HepG2 (cell line): Measurements from ENCODE around the gene SSBP2. TPM values are rescaled to one million over a fixed set of nuclear protein-coding genes. Genes with fewer than 3 reads are reported as not detected.

ENCODE experiments used
- ATAC-seq: fragments of 200-7000 bp; cut with Tn5 transposase; 3 replicates; pipeline ENCODE4 v1.9.1; 2020; ENCODE audit warnings: mild to moderate bottlenecking, moderate library complexity
- BruUV-seq: library from RNA; stranded (reverse); fragments of 400-500 nt; replicated peaks from 2 replicates; lab custom pipeline; 2021; lab: Mats Ljungman, UMichigan
- CTCF ChIA-PET: fragments of 300-600 bp; formaldehyde crosslinking; extraction: SDS; loops from one replicate; lab custom pipeline; 2021; ENCODE audit warnings: low total read pairs, inconsistent platforms, low intra/inter-chr PET ratio; lab: Yijun Ruan, JAX
- POLR2A ChIA-PET: fragments of 350-600 bp; sonication (Branson Sonifier 250); formaldehyde crosslinking; loops from one replicate; lab custom pipeline; 2020; ENCODE audit warnings: antibody characterized with exemption, inconsistent platforms; lab: Yijun Ruan, JAX
- DNase-seq: peaks from one replicate; pipeline ENCODE4 v3.0.0-alpha.2; 2015; ENCODE audit warnings: low spot score
- FAIRE-seq: peaks from 3 replicates; lab custom pipeline; 2011; peaks lifted over from hg19 to GRCh38; lab: Jason Lieb, UNC
- H2AFZ ChIP-seq: one replicate; pipeline ENCODE4 v1.6.1; 2011; ENCODE audit warnings: low read length, inconsistent platforms
- H3K27ac ChIP-seq: fragments of 300-600 bp; 3 replicates; pipeline ENCODE4 v1.8.0; 2011; ENCODE audit warnings: mixed run types, mild to moderate bottlenecking, mixed read lengths, low read length, inconsistent platforms; ENCODE audit not compliant: insufficient read depth; ENCODE audit errors: extremely low read length
- H3K27me3 ChIP-seq, 2 experiments: fragments of 200-600 bp in 1 of 2; 2 replicates in 1 of 2; 3 replicates in 1 of 2; pipeline versions ENCODE4 v1.6.0 to v1.8.0; 2011; ENCODE audit warnings: low read length in 2 of 2, mild to moderate bottlenecking in 2 of 2, moderate library complexity in 2 of 2, inconsistent platforms in 1 of 2; ENCODE audit not compliant: insufficient read depth in 2 of 2, control insufficient read depth in 1 of 2
- H3K36me3 ChIP-seq, 2 experiments: fragments of 200-600 bp in 1 of 2; replicated peaks in 1 of 2; 2 replicates in 1 of 2; 3 replicates in 1 of 2; pipeline versions ENCODE4 v1.5.1 to v1.8.0; 2011; ENCODE audit warnings: low read length in 2 of 2, inconsistent platforms in 1 of 2; ENCODE audit not compliant: insufficient read depth in 2 of 2, control insufficient read depth in 1 of 2
- H3K4me1 ChIP-seq: 2 replicates; pipeline ENCODE4 v1.5.1; 2012; ENCODE audit warnings: low read length, inconsistent platforms; ENCODE audit not compliant: insufficient read depth
- H3K4me2 ChIP-seq: 2 replicates; pipeline ENCODE4 v1.6.0; 2011; ENCODE audit warnings: low read depth, low read length, inconsistent platforms
- H3K4me3 ChIP-seq, 3 experiments: fragments of 200-600 bp in 1 of 3; sonication (generic), shearing (Covaris generic) in 1 of 3; replicated peaks in 1 of 3; 2 replicates each; pipeline ENCODE4 v1.5.1; 2011 to 2016; ENCODE audit warnings: low read length in 3 of 3, inconsistent platforms in 2 of 3, low read depth in 2 of 3, mild to moderate bottlenecking in 2 of 3, control low read depth in 1 of 3, mixed read lengths in 1 of 3; ENCODE audit not compliant: insufficient read depth in 1 of 3
- H3K79me2 ChIP-seq: one replicate; pipeline ENCODE4 v1.6.1; 2011; ENCODE audit warnings: low read length, inconsistent platforms; ENCODE audit not compliant: insufficient read depth
- H3K9ac ChIP-seq: 2 replicates; pipeline ENCODE4 v1.6.0; 2011; ENCODE audit warnings: mild to moderate bottlenecking, low read depth, low read length, inconsistent platforms; ENCODE audit not compliant: insufficient read depth
- H3K9me3 ChIP-seq: 2 replicates; pipeline ENCODE4 v1.5.1; 2012; ENCODE audit warnings: mild to moderate bottlenecking, low read length
- H4K20me1 ChIP-seq: 2 replicates; pipeline ENCODE4 v1.6.0; 2011; ENCODE audit warnings: inconsistent platforms, mild to moderate bottlenecking, low read length, moderate library complexity; ENCODE audit not compliant: insufficient read depth
- HDAC6 ChIP-seq: fragments of 200-600 bp; sonication (generic); IDR thresholded peaks from 2 replicates; pipeline ENCODE4 v1.7.0; 2017; ENCODE audit warnings: mild to moderate bottlenecking, antibody characterized with exemption, low read length, low read depth
- MED13 ChIP-seq: sonication (generic); formaldehyde crosslinking; IDR thresholded peaks from 2 replicates; pipeline ENCODE4 v1.5.0; 2020; ENCODE audit warnings: missing genetic modification reagents
- MTERF4 ChIP-seq: sonication (generic); formaldehyde crosslinking; IDR thresholded peaks from 2 replicates; pipeline ENCODE4 v1.8.0; 2023; ENCODE audit warnings: mild to moderate bottlenecking, missing genetic modification reagents
- PRMT3 ChIP-seq: sonication (generic); formaldehyde crosslinking; IDR thresholded peaks from 2 replicates; pipeline ENCODE4 v1.8.1; 2022; ENCODE audit warnings: low read depth, mild to moderate bottlenecking, moderate library complexity, missing genetic modification reagents, borderline replicate concordance
- SP140L ChIP-seq: sonication (generic); formaldehyde crosslinking; IDR thresholded peaks from 2 replicates; pipeline ENCODE4 v1.4.0; 2020; ENCODE audit warnings: missing genetic modification reagents, borderline replicate concordance
- SRSF1 ChIP-seq: fragments of 200-400 bp; formaldehyde crosslinking; optimal IDR thresholded peaks from 2 replicates; pipeline ENCODE3; 2017; ENCODE audit warnings: mild to moderate bottlenecking, low read depth, low read length, moderate library complexity
- TRIM22 ChIP-seq: fragments of 450-650 bp; IDR thresholded peaks from 2 replicates; pipeline ENCODE4 v1.6.1; 2017
- ZBTB1 ChIP-seq: sonication (generic); formaldehyde crosslinking; IDR thresholded peaks from 2 replicates; pipeline ENCODE4 v1.4.0; 2020; ENCODE audit warnings: missing genetic modification reagents, borderline replicate concordance
- ZBTB2 ChIP-seq: sonication (generic); formaldehyde crosslinking; IDR thresholded peaks from 2 replicates; pipeline ENCODE4 v1.8.0; 2022; ENCODE audit warnings: low read depth, missing genetic modification reagents
- ZNF225 ChIP-seq: sonication (generic); formaldehyde crosslinking; IDR thresholded peaks from 2 replicates; pipeline ENCODE4 v1.4.0; 2020; ENCODE audit warnings: mild to moderate bottlenecking, missing genetic modification reagents
- ZNF441 ChIP-seq: sonication (generic); formaldehyde crosslinking; IDR thresholded peaks from 2 replicates; pipeline ENCODE4 v1.7.0; 2021; ENCODE audit warnings: missing genetic modification reagents, borderline replicate concordance
- whole genome bisulfite sequencing: methylation state at CpG from one replicate; pipeline ENCODE4 v1.1.6; 2017; ENCODE audit warnings: low lambda C conversion rate; 5-methylcytosine and 5-hydroxymethylcytosine counted together
- in situ Hi-C: cut with HindIII; loops from 2 replicates; pipeline ENCODE4 v1.10.0; 2017; ENCODE audit warnings: low pct_unique_long_range_greater_than_20kb; ENCODE audit not compliant: extremely low pct_ligation_motif_present
- intact Hi-C: fragments of 100-400 bp; cut with micrococcal nuclease; formaldehyde crosslinking; loops from one replicate; pipeline ENCODE4 v1.10.0; 2022; ENCODE audit not compliant: unreplicated experiment
- polyA plus RNA-seq, 8 experiments: library from polyadenylated mRNA; depleted of rRNA in 3 of 8; stranded (reverse) in 7 of 8; unstranded in 1 of 8; fragments of >200 nt; fragmentation: Illumina TruSeq in 4 of 8; extraction: Trizol in 4 of 8; gene quantifications; 2 replicates each; pipeline versions ENCODE4 v1.2.1 to v1.2.3, GENCODE V29; 2011 to 2016; ENCODE audit warnings: low read depth in 4 of 8, missing spikeins in 1 of 8, mixed read lengths in 1 of 8; ENCODE audit not compliant: insufficient read depth in 1 of 8
- total RNA-seq, 5 experiments: library from RNA; depleted of rRNA; stranded (reverse); fragments of >200 nt; fragmentation: Illumina TruSeq; extraction: Trizol; gene quantifications; 2 replicates each; pipeline ENCODE4 v1.2.3, GENCODE V29; 2016; ENCODE audit warnings: low read depth in 1 of 5

SSBP2 gene
- total and polyA plus RNA-seq, 2 of the 13 experiments (the other 11 are each of a cell fraction or from before 2014, with no cell fraction given), result 0.16 TPM; not detected in 1

GRCh38 chr5:81782811-81783210 is 31.9 kb upstream of the SSBP2 start:
- FAIRE-seq, result no peak
- Histone ChIP-seq H3K79me2 (no peaks in the 10 kb centered on the region), H3K27me3 (no peaks in the 10 kb centered on the region; a peak in 1 of 5 replicates), H4K20me1 (no peaks in the 10 kb centered on the region), H3K36me3 (no peaks in the 10 kb centered on the region), H2AFZ (no peak overlapping the region), H3K4me1 (peaks cover 6% of the 10 kb centered on the region; the same call in 1 of the 2 replicates), H3K4me2 (no peak overlapping the region), H3K27ac (no peak overlapping the region), H3K4me3 (no peak overlapping the region), H3K9me3 (no peaks in the 10 kb centered on the region), H3K9ac (no peak overlapping the region)
- no peak for TF ChIP-seq PRMT3 (CRISPR knock-in tag)
- TF ChIP-seq TRIM22, result no peak
- TF ChIP-seq HDAC6, result no peak
- no peak for TF ChIP-seq SP140L
- TF ChIP-seq MTERF4 (CRISPR knock-in tag), result no peak
- no peak for TF ChIP-seq ZNF441 (CRISPR knock-in tag)
- no peak for TF ChIP-seq ZNF225 (CRISPR knock-in tag)
- TF ChIP-seq SRSF1, result no peak
- no peak for TF ChIP-seq ZBTB2 (CRISPR knock-in tag)
- no peak for TF ChIP-seq ZBTB1
- TF ChIP-seq MED13 (CRISPR knock-in tag), result no peak
- 60% methylated on average over 3 of the region's 3 CpGs for WGBS
- DNase-seq, result no peak
- no peak for ATAC-seq
- BruUV-seq, result no TSS peak
- intact Hi-C loops (no loop called here), in situ Hi-C loops (no loop called here)
- ChIA-PET POLR2A (no interaction called here), CTCF (no interaction called here)
